ENCODE data around the gene PMM1.
"Not testable (repeated sequence)": the region's sequence is repeated elsewhere in the genome, so short reads cannot be mapped to it uniquely, and the experiment has no call there.

PMM1 gene

GRCh38 chr22:41596776-41597634 lies 7.4 kb upstream of the PMM1 start:
- no peak for DNase-seq

- no peak for DNase-seq
Measured at GRCh38 chr22:41595703-41596102, 6.1 kb upstream of the PMM1 start.

- not testable (repeated sequence) for DNase-seq
Measured at GRCh38 chr22:41593336-41593960, 3.8 kb upstream of the PMM1 start.

DNA sequence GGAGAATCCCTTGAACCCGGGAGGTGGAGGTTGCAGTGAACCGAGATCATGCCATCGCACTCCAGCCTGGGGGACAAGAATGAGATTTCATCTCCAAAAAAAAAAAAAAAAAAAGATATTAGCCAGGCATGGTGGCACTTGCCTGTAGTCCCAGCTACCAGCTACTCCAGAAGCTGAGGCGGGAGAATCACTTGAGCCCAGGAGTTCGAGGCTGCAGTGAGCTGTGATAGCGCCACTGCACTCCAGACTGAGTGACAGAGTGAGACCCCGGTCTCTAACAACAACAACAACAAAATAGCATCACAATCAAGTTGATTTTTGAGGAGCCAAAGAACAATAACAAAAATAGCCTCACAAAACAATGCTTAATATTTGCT lies 2.3 kb downstream of the PMM1 start:
- DNase-seq: no peak

DNA sequence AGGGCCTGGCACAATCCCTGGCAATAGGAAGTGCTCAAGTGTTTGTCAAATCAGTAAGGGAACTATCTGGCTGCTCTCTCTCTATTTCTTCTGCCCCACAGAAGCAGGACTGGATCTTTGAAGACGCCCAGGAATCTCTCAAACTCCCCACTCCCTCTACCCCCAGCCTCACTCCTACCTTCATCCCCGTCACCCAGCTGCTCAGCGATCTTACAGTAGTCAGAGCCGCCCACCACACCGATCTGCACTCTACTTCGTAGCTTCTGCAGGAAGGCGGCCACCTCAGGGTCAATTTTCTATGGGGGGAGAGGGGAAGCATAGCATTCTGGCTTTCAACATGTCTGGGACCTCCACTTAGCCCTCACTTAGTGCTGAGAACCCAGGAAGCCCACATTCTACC lies 3.7 kb downstream of the PMM1 start:
- no peak for DNase-seq

GRCh38 chr22:41584881-41585280 lies 4.8 kb downstream of the PMM1 start:
- DNase-seq: no peak

DNA sequence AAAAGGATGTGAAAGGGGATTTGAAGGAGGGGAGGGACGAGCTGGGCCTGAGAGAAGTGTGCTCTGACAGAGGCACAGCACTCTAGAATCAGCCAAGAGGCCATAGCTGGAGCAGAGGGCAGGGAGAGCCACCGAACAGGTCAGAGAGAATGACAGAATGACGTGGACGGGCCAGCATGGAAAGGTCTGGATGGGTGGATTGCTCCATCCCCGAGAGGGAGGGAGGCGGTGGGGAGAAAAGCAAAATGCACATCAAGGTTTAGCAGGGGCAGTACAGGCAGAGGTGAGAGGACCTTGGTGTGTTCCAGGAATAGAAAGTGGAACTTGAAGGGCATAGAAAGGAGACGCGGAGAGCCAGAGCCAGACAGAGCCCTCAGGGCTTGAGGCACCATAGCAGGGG lies 6.9 kb downstream of the PMM1 start:
- DNase-seq: no peak

GRCh38 chr22:41579997-41580355 lies 9.7 kb downstream of the PMM1 start:
- no peak for DNase-seq

DNA sequence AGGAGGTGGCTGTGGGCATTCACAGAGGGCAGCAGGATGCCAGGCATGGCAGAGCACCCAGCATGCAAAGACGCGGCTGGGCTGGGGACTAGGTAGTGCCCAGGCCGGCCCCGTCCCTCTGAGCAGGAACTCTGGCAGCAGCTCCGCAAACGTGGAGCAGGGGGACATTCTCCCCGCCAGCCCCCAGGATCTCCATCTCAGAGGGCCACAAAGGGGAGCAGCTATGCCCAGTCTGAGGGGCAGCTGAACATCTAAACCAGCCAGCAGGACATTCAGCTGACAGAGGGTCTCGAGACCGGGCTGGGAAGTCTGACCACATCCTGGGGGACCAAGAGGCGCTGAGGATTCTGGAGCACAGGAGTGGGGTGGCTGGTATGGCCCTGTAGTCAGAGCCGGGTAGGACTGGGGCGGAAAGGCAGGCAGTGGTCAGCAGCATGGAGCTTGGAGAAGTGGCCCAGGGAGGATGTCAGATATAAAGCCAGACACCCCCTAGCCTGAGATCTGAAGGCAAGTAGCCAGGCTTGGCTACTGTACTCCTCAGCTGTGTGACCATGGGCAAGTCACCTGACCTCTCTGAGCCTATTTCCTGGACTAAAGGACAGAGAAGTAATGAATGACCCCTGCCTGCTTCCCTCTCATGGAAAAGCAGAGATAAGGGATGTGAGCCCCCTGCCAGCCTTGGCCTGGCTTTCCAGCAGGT lies 10.2 kb downstream of the PMM1 start:
- no peak for DNase-seq

DNA sequence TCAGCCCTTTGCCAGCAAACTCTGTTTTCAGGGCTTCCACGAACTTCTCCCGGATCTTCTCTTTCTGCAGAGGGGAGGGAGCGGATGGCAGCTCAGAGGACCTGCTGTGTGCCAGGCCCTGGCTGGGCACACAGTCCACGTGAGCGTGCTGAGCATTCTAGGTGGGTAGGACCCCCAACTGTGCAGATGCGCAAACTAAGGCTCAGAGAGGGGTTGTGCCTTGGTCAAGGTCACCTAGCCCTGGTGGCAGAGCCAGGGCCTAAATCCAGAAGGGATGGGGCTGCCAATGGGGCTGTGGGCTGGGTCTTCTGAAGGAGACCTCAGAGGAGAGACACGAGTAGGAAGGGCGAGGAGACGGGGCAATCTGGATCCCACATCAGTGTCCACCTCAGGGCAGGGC lies 10.8 kb downstream of the PMM1 start:
- DNase-seq: no peak

GRCh38 chr22:41578114-41578513 lies 11.5 kb downstream of the PMM1 start:
- DNase-seq: no peak

GRCh38 chr22:41576877-41577276 lies 12.8 kb downstream of the PMM1 start:
- no peak for DNase-seq

GRCh38 chr22:41575533-41575932 lies 14.1 kb downstream of the PMM1 start:
- DNase-seq: no peak

- no peak for DNase-seq
Measured at GRCh38 chr22:41574847-41575381, 14.7 kb downstream of the PMM1 start.

GRCh38 chr22:41573677-41574076 lies 16.0 kb downstream of the PMM1 start:
- DNase-seq: no peak

GRCh38 chr22:41572305-41572704 lies 17.3 kb downstream of the PMM1 start:
- not testable (repeated sequence) for DNase-seq

GRCh38 chr22:41571786-41572185 lies 17.9 kb downstream of the PMM1 start:
- DNase-seq: no peak

DNA sequence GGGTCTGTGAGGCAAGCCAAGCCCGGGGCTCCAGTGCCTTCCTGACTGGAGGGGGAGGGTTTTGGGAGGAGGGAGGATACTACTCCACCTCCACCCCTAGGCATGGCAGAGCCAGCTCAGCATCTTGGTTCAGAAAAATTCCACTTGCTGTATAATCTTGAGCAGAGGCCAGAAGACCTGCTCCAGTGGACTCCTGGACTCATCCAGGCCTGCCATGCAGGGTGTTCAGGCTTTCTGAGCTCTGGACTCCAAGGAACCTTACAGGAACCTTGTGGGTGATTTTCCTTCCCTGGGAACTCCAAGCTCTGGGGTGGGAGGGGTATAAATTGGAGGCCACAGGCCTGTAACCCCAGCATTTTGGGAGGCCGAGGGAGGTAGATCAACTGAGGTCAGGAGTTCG lies 19.4 kb downstream of the PMM1 start:
- no peak for DNase-seq

GRCh38 chr22:41568811-41569210 lies 20.8 kb downstream of the PMM1 start:
- no peak for DNase-seq

DNA sequence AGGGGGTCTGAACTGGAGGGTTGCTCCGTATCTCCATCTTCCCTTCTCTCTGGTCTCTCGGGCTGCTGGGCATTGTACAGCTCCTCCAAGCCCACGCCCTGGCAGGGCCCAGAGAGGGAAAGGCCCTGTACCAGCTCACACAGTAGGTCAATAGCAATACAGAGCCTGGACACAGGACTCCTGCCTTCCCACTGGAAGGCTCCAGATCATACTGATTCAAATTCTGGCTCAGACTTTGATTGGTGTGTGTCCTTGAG lies 22.2 kb downstream of the PMM1 start:
- no peak for DNase-seq

DNA sequence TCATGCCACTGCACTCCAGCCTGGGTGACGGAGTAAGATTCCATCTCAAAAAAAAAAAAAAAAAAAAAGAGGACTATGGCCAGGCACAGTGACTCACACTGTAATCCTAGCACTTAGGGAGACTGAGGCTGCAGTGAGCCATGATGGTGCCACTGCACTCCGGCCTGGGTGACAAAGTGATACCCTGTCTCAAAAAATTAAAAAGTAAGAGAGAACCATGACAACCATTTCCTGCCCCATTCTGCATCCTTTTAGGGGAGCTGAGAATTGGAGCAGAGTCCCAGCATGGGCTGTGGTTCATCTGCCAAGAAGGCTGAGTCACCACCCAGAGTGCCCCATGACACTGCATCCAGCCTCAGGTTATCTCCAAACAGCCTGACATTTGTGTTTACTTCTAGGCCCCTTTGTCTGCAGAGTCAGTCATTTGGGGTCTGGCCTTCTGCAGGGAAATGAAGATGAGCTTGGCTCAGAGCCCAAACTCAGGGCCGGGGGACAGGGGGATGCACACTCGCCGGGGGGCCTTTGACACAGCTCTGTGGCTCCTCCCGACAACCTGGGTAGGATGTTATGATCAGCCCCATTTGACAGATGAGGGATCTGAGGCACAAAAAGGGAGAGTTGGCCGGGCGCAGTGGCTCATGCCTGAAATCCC lies 24.1 kb downstream of the PMM1 start:
- no peak for DNase-seq

- DNase-seq: no peak
Measured at GRCh38 chr22:41564563-41564962, 25.1 kb downstream of the PMM1 start.

- DNase-seq: no peak
Measured at GRCh38 chr22:41563051-41563711, 26.5 kb downstream of the PMM1 start.

Measured in activated CD4-positive, CD25-positive, alpha-beta regulatory T cell (primary cell).